Progenitor cell of endocrine pancreas (in vitro differentiated cells): Measurements from ENCODE around the gene PSMD11. TPM values are rescaled to one million over a fixed set of nuclear protein-coding genes. Genes with fewer than 3 reads are reported as not detected.

ENCODE experiments used
- DNase-seq: peaks from one replicate; pipeline ENCODE4 v3.0.0; 2021; ENCODE audit warnings: low spot score; ENCODE audit not compliant: unreplicated experiment
- H3K27ac Mint-ChIP-seq: 2 replicates; pipeline ENCODE4 v1.8.0; 2021; ENCODE audit warnings: mild to moderate bottlenecking, moderate library complexity, mixed read lengths
- H3K27me3 Mint-ChIP-seq: 2 replicates; pipeline ENCODE4 v1.8.0; 2021; ENCODE audit warnings: mixed read lengths
- H3K36me3 Mint-ChIP-seq: 2 replicates; pipeline ENCODE4 v1.8.0; 2022; ENCODE audit warnings: mixed read lengths; ENCODE audit not compliant: insufficient read depth
- H3K4me1 Mint-ChIP-seq: 2 replicates; pipeline ENCODE4 v1.8.0; 2021; ENCODE audit warnings: low read depth, mixed read lengths
- H3K4me3 Mint-ChIP-seq: 2 replicates; pipeline ENCODE4 v1.8.0; 2021; ENCODE audit warnings: low read depth, mild to moderate bottlenecking, moderate library complexity, mixed read lengths
- H3K9me3 Mint-ChIP-seq: 2 replicates; pipeline ENCODE4 v1.8.0; 2021; ENCODE audit warnings: low read depth, mixed read lengths
- total RNA-seq: library from RNA; stranded (reverse); gene quantifications from 2 replicates; pipeline ENCODE4 v1.2.1, GENCODE V29; 2021
- TF ChIP-seq, protein P1 (sequence below): fragments of 200-600 bp; sonication (generic); IDR thresholded peaks from one replicate; pipeline ENCODE4 v1.5.0; 2021; ENCODE audit warnings: antibody characterized with exemption, mild to moderate bottlenecking; ENCODE audit not compliant: unreplicated experiment

PSMD11 gene
- total RNA-seq, 1 donor from 2014 or later, result 110 TPM

- H3K27ac Mint-ChIP-seq, result no peak overlapping the region
- peaks cover 8% of the 10 kb centered on the region for H3K4me1 Mint-ChIP-seq
- no peak overlapping the region for H3K4me3 Mint-ChIP-seq
- TF ChIP-seq, protein P1, sequence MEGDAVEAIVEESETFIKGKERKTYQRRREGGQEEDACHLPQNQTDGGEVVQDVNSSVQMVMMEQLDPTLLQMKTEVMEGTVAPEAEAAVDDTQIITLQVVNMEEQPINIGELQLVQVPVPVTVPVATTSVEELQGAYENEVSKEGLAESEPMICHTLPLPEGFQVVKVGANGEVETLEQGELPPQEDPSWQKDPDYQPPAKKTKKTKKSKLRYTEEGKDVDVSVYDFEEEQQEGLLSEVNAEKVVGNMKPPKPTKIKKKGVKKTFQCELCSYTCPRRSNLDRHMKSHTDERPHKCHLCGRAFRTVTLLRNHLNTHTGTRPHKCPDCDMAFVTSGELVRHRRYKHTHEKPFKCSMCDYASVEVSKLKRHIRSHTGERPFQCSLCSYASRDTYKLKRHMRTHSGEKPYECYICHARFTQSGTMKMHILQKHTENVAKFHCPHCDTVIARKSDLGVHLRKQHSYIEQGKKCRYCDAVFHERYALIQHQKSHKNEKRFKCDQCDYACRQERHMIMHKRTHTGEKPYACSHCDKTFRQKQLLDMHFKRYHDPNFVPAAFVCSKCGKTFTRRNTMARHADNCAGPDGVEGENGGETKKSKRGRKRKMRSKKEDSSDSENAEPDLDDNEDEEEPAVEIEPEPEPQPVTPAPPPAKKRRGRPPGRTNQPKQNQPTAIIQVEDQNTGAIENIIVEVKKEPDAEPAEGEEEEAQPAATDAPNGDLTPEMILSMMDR, result no peak
- no peaks in the 10 kb centered on the region for H3K36me3 Mint-ChIP-seq
- H3K27me3 Mint-ChIP-seq, result peaks cover 21% of the 10 kb centered on the region
- no peak for DNase-seq
- H3K9me3 Mint-ChIP-seq, result peaks cover 7% of the 10 kb centered on the region
These were observed 3.6 kb upstream of the PSMD11 start for GRCh38 chr17:32440722-32441121.

- no peak overlapping the region for H3K4me3 Mint-ChIP-seq
- TF ChIP-seq, protein P1, result no peak
- peaks cover 21% of the 10 kb centered on the region for H3K27me3 Mint-ChIP-seq
- peaks cover 1% of the 10 kb centered on the region for H3K36me3 Mint-ChIP-seq
- no peaks in the 10 kb centered on the region for H3K9me3 Mint-ChIP-seq
- DNase-seq, result no peak
- peaks cover 15% of the 10 kb centered on the region for H3K4me1 Mint-ChIP-seq
- H3K27ac Mint-ChIP-seq, result no peak overlapping the region
These were observed 2.4 kb upstream of the PSMD11 start for GRCh38 chr17:32441886-32442285.

DNA sequence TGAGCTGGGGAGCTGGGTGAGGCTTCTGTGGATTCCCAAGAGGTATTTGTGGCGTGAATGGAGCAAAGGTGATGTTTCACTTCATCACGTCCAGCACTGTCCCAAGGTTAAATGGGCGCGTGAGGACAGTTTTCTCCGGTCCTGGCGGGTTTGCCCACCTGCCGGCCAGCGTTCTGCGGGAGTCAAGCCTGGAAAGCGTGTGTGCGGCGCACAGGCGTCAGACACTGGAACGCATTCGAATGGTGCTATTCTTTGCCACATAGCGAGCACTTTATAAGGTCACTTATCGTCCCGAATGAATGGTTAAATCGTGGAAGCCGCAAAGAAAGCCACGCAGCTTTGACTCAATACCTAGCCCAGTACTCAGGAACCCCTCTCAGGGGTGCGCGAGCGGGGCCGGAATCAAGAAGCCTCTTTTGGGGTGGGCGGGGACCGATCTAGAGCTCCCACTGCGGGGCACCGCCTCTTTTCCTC is 446 bp upstream of the PSMD11 start:
- H3K27me3 Mint-ChIP-seq, result peaks cover 21% of the 10 kb centered on the region
- H3K36me3 Mint-ChIP-seq, result peaks cover 5% of the 10 kb centered on the region
- TF ChIP-seq, protein P1, result no peak
- H3K4me1 Mint-ChIP-seq, result peaks cover 15% of the 10 kb centered on the region
- no peak for DNase-seq
- no peaks in the 10 kb centered on the region for H3K9me3 Mint-ChIP-seq
- H3K4me3 Mint-ChIP-seq, result peak overlapping the region; percentile 89
- H3K27ac Mint-ChIP-seq, result peak overlapping the region; percentile 85

DNA sequence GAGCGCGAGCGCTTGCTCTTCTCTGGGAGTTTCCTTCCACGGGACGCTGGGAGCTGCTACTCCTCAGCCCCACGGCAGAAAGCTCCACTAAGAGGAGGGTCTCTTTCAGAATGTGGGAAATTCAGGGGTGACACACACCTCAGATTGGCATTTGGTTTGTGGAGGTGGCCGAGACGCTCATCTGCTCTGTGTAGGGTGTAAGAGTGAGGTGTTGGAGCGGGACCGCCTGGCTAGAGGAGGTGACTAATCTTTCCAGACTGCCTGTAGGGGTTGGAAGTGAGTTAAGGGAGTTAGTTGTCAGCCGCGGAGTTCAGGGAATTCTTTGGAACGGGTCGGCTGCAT is 735 bp downstream of the PSMD11 start:
- H3K27me3 Mint-ChIP-seq, result peaks cover 21% of the 10 kb centered on the region
- no peak for DNase-seq
- peaks cover 10% of the 10 kb centered on the region for H3K36me3 Mint-ChIP-seq
- H3K9me3 Mint-ChIP-seq, result no peaks in the 10 kb centered on the region
- TF ChIP-seq, protein P1, result no peak
- H3K4me1 Mint-ChIP-seq, result peaks cover 15% of the 10 kb centered on the region
- peak overlapping the region; percentile 96 for H3K27ac Mint-ChIP-seq
- peak overlapping the region; percentile 89 for H3K4me3 Mint-ChIP-seq

DNA sequence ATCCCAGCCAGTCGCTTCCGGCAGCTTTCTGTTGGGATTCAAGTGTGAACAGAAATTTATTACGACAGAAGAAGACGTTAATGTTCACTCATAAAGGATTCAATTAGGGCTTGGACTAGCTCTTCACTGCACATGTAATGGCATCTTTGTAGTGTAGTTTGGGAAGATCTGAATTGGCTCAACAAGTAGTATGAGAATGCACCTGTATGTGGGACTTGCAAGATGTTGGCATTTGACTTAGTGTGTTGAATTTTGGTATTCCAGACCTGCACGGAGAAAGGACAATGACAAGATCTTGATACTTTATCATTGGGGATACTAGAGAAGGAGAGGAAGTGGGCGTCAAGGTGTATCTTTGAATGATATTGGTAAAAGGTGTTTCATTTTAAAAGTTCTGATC is 1.2 kb downstream of the PSMD11 start:
- TF ChIP-seq, protein P1, result no peak
- Mint-ChIP-seq H3K4me3 (peak overlapping the region; percentile 89), H3K4me1 (peaks cover 15% of the 10 kb centered on the region), H3K27ac (peak overlapping the region; percentile 96), H3K9me3 (no peaks in the 10 kb centered on the region), H3K27me3 (peaks cover 21% of the 10 kb centered on the region), H3K36me3 (peaks cover 12% of the 10 kb centered on the region)
- DNase-seq, result no peak
